Measurements from ENCODE around the gene PCBP3.
"Not testable (repeated sequence)": the region's sequence is repeated elsewhere in the genome, so short reads cannot be mapped to it uniquely, and the experiment has no call there.

GRCh38 chr21:45612665-45613019 is 30.9 kb upstream of the PCBP3 start:
- TF ChIP-seq, protein P1, sequence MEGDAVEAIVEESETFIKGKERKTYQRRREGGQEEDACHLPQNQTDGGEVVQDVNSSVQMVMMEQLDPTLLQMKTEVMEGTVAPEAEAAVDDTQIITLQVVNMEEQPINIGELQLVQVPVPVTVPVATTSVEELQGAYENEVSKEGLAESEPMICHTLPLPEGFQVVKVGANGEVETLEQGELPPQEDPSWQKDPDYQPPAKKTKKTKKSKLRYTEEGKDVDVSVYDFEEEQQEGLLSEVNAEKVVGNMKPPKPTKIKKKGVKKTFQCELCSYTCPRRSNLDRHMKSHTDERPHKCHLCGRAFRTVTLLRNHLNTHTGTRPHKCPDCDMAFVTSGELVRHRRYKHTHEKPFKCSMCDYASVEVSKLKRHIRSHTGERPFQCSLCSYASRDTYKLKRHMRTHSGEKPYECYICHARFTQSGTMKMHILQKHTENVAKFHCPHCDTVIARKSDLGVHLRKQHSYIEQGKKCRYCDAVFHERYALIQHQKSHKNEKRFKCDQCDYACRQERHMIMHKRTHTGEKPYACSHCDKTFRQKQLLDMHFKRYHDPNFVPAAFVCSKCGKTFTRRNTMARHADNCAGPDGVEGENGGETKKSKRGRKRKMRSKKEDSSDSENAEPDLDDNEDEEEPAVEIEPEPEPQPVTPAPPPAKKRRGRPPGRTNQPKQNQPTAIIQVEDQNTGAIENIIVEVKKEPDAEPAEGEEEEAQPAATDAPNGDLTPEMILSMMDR (IDR thresholded peaks at IDR 0.05; ENCODE audit: low read length): not testable (repeated sequence)
- TF ChIP-seq EZH2 (optimal IDR thresholded peaks at IDR 0.05; ENCODE audit: low read depth, low read length); EZH2phosphoT487 (IDR thresholded peaks at IDR 0.05; ENCODE audit: low read length): not testable (repeated sequence)

Measured in MM.1S (cell line).